BE2C (cell line): ENCODE data around the gene RBBP9. TPM values are rescaled to one million over a fixed set of nuclear protein-coding genes. Genes with fewer than 3 reads are reported as not detected.

Experiments
- DNase-seq: peaks from one replicate; pipeline ENCODE4 v3.0.0-alpha.2; 2020
- H3K27me3 ChIP-seq: fragments of 250-450 bp; sonication (Bioruptor Pico); 2 replicates; pipeline ENCODE4 v1.5.1; 2020; ENCODE audit warnings: mild to moderate bottlenecking
- H3K36me3 ChIP-seq: fragments of 250-450 bp; sonication (Bioruptor Pico); 2 replicates; pipeline ENCODE4 v1.5.1; 2020; ENCODE audit warnings: mild to moderate bottlenecking
- H3K4me1 ChIP-seq: fragments of 250-450 bp; sonication (Bioruptor Pico); 2 replicates; pipeline ENCODE4 v1.5.1; 2020
- H3K4me3 ChIP-seq: 2 replicates; pipeline ENCODE4 v1.5.1; 2011; ENCODE audit warnings: low read depth, low read length
- H3K9me3 ChIP-seq: fragments of 250-450 bp; sonication (Bioruptor Pico); 2 replicates; pipeline ENCODE4 v1.5.1; 2020
- CTCF ChIP-seq: IDR thresholded peaks from 2 replicates; pipeline ENCODE4 v1.5.1; 2012; ENCODE audit warnings: mild to moderate bottlenecking, low read depth, low read length
- polyA plus RNA-seq: library from polyadenylated mRNA; unstranded; fragments of >200 nt; gene quantifications from one replicate; pipeline ENCODE4 v1.2.1, GENCODE V29; 2012; ENCODE audit warnings: low read depth, missing spikeins; ENCODE audit not compliant: insufficient read length, insufficient read depth

RBBP9 gene
- polyA plus RNA-seq: 6.7 TPM

DNA sequence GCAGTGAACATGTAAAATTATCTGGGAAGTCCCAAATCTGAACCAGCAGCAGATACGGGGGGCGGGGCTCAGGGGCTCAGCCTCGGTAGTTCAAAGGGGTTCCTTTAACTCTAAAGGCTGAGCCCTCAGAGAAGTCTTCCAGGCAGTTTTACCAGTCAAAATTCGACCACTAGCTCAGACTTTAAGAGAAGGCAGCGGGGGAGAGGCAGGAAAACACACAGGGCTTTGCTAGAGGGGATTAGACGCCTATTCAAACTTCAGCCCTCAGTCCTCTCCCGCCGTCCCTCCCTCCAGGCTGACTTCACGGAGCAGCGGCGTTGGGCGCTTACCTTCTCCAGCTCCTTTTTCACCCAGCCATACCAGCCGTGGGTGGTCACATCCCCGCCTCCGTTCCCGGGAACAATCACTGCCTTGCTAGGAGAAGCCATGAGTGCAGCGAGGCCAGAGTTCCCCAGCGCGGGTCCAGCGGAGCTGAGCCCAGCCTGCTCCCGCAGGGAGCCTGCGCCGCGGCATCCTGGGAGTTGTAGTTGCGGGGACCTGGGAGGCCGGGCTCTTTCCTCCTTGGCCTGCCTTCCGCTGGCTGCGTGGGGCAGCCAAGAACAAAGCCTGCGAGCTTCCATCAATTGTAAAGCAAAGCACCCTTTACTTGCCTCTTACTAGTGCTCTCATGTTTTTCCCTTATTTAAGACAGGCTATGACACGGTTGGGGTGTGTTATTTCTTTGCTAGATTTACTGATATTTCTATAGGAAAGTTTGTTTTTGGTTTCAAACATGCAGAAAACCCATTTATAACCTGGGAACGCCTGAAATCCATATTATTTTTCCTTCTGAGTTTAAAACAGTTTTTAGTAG is at the start of gene RBBP9:
TSS of gene RBBP9 (minus strand) at position 486 of the 853 bp plus-strand sequence. CDS start at position 428, 58 bp downstream.
- no peaks in the 10 kb centered on the region for H3K4me1 ChIP-seq
- no peaks in the 10 kb centered on the region for H3K27me3 ChIP-seq
- DNase-seq: peak; percentile 91
- H3K9me3 ChIP-seq: no peaks in the 10 kb centered on the region
- peak within 1 kb of the TSS; percentile 98 for H3K4me3 ChIP-seq
- no peak for TF ChIP-seq CTCF
- no peaks in the 10 kb centered on the region; the same call in 1 of the 2 replicates for H3K36me3 ChIP-seq

GRCh38 chr20:18545566-18545965 is 48.5 kb upstream of the RBBP9 start:
- Histone ChIP-seq H3K4me1 (no peaks in the 10 kb centered on the region), H3K27me3 (no peaks in the 10 kb centered on the region), H3K9me3 (no peaks in the 10 kb centered on the region), H3K4me3 (no peak overlapping the region), H3K36me3 (peaks cover 30% of the 10 kb centered on the region)
- no peak for TF ChIP-seq CTCF
- no peak for DNase-seq

DNA sequence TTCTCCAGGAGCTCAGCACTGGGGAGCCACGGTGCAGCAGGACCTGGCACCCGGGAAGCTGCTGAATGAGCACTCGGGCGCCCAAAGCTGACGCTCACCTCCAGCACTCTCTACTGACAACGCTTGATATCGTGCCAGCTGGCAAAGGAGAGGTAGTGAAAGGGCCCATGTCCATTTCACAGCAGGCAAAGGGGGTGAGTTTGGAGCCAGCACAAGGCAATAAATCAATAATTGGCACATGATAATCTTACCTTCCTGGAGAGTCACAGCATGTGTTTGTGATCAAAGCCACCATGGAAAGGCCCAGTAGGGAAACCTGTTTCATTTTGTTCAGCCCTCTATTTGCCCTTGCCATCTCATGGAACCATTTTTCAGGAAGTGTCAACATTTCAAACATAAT is 46.9 kb upstream of the RBBP9 start:
- TF ChIP-seq CTCF: no peak
- Histone ChIP-seq H3K27me3 (no peaks in the 10 kb centered on the region), H3K36me3 (peaks cover 24% of the 10 kb centered on the region), H3K4me3 (no peak overlapping the region), H3K4me1 (no peaks in the 10 kb centered on the region), H3K9me3 (no peaks in the 10 kb centered on the region)
- DNase-seq: no peak

DNA sequence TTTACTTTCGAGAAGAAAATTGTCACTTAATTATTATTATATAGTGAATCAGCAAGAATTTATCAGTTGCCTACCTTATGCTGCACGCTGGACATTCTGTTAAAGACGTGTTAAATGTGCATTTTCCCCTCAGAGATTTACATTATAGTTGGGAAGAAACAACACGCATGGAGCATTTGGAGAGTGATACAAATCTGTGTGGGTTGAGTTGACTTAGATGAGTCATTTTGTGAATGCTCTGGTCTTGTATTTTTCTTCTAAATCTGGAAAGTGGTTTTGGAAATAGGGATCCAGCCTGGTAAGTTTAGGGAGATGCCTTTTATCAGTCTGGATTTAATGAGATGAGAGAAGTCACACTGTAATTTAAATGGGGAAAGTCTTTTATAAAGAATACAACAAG is 46.2 kb upstream of the RBBP9 start:
- no peak for TF ChIP-seq CTCF
- H3K36me3 ChIP-seq: peaks cover 20% of the 10 kb centered on the region
- no peak for DNase-seq

DNA sequence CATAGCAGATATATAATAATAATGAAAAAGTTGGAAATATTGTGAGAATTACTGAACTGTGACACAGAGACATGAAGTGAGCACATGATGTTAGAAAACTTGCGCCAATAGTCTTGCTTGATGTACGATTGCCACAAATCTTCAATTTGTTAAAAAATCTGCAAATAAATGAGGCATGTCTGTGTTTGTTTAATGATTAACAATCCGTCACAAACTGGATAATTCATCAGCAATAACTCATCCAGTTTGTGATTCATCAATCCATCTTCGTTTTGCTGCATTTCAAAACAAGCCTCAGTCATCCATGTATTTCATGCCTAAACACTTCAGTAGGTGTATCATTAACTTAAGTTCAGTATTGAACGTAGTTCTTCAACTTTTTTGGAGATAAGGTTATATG is 44.7 kb upstream of the RBBP9 start:
- no peak for TF ChIP-seq CTCF
- Histone ChIP-seq H3K9me3 (no peaks in the 10 kb centered on the region), H3K4me3 (no peak overlapping the region), H3K27me3 (no peaks in the 10 kb centered on the region), H3K36me3 (peaks cover 15% of the 10 kb centered on the region), H3K4me1 (no peaks in the 10 kb centered on the region)
- DNase-seq: no peak

More for the DNA sequence above, 46.2 kb upstream of the RBBP9 start:
- no peaks in the 10 kb centered on the region for H3K4me1 ChIP-seq
- H3K9me3 ChIP-seq: no peaks in the 10 kb centered on the region
- H3K4me3 ChIP-seq: no peak overlapping the region
- H3K27me3 ChIP-seq: no peaks in the 10 kb centered on the region

- no peaks in the 10 kb centered on the region for H3K4me1 ChIP-seq
These were observed 40.6 kb upstream of the RBBP9 start for GRCh38 chr20:18537651-18538050.

More at GRCh38 chr20:18537651-18538050, 40.6 kb upstream of the RBBP9 start:
- Histone ChIP-seq H3K4me3 (no peak overlapping the region), H3K9me3 (no peaks in the 10 kb centered on the region), H3K36me3 (peaks cover 24% of the 10 kb centered on the region), H3K27me3 (no peaks in the 10 kb centered on the region)
- DNase-seq: no peak
- no peak for TF ChIP-seq CTCF
